DND-41 (cell line): ENCODE results near the gene PSD4.

Experiments
- ATAC-seq: fragments of 200-7000 bp; cut with Tn5 transposase; 3 replicates; pipeline ENCODE4 v1.9.1; 2021; ENCODE audit warnings: low read depth; ENCODE audit not compliant: insufficient read depth
- DNase-seq: peaks from one replicate; pipeline ENCODE4 v3.0.0-alpha.2; 2020
- H2AFZ ChIP-seq: 2 replicates; pipeline ENCODE4 v1.6.0; 2012; ENCODE audit warnings: low read depth, low read length
- H3K27ac ChIP-seq: 2 replicates; pipeline ENCODE4 v1.5.1; 2012; ENCODE audit warnings: low read length, inconsistent platforms
- H3K27me3 ChIP-seq: fragments of 200-600 bp; sonication (generic); 2 replicates; pipeline ENCODE4 v1.6.0; 2012; ENCODE audit warnings: low read length, mild to moderate bottlenecking, inconsistent platforms; ENCODE audit not compliant: insufficient read depth, poor library complexity
- H3K36me3 ChIP-seq: 2 replicates; pipeline ENCODE4 v1.5.1; 2012; ENCODE audit warnings: low read length, inconsistent platforms; ENCODE audit not compliant: insufficient read depth
- H3K4me1 ChIP-seq: 2 replicates; pipeline ENCODE4 v1.5.1; 2012; ENCODE audit warnings: mild to moderate bottlenecking, low read length; ENCODE audit not compliant: insufficient read depth
- H3K4me2 ChIP-seq: 2 replicates; pipeline ENCODE4 v1.6.0; 2012; ENCODE audit warnings: mild to moderate bottlenecking, moderate library complexity, low read length, inconsistent platforms; ENCODE audit not compliant: insufficient read depth
- H3K4me3 ChIP-seq, 2 experiments: fragments of 200-600 bp in 1 of 2; shearing (Covaris generic) in 1 of 2; 2 replicates each; pipeline ENCODE4 v1.5.1; 2012 to 2016; ENCODE audit warnings: inconsistent platforms in 2 of 2, low read length in 2 of 2, mild to moderate bottlenecking in 2 of 2, low read depth in 1 of 2, moderate library complexity in 1 of 2
- H3K79me2 ChIP-seq: 2 replicates; pipeline ENCODE4 v1.6.0; 2012; ENCODE audit warnings: low read length, inconsistent platforms; ENCODE audit not compliant: insufficient read depth
- H3K9ac ChIP-seq: 2 replicates; pipeline ENCODE4 v1.6.0; 2012; ENCODE audit warnings: low read depth, mild to moderate bottlenecking, inconsistent platforms, low read length, moderate library complexity
- H3K9me3 ChIP-seq: 2 replicates; pipeline ENCODE4 v1.5.1; 2012; ENCODE audit warnings: low read length, moderate library complexity, mild to moderate bottlenecking, inconsistent platforms; ENCODE audit not compliant: insufficient read depth, severe bottlenecking
- H4K20me1 ChIP-seq: 2 replicates; pipeline ENCODE4 v1.6.0; 2012; ENCODE audit warnings: low read length; ENCODE audit not compliant: insufficient read depth
- CTCF ChIP-seq: IDR thresholded peaks from 2 replicates; pipeline ENCODE4 v1.5.1; 2012; ENCODE audit warnings: borderline replicate concordance, low read length, moderate library complexity, mild to moderate bottlenecking; ENCODE audit not compliant: poor library complexity, severe bottlenecking; ENCODE audit errors: extremely low read depth
- EZH2 ChIP-seq: IDR thresholded peaks from 3 replicates; pipeline ENCODE4 v1.6.1; 2012; ENCODE audit warnings: borderline replicate concordance, low read depth, mild to moderate bottlenecking, moderate library complexity, low read length, inconsistent platforms; ENCODE audit not compliant: severe bottlenecking

Gene PSD4

GRCh38 chr2:113183703-113184102 lies 9.9 kb downstream of the PSD4 start:
- H3K36me3 ChIP-seq = peaks cover 91% of the 10 kb centered on the region
- H2AFZ ChIP-seq = no peak overlapping the region
- H3K9ac ChIP-seq = no peak overlapping the region
- no peak for TF ChIP-seq CTCF
- TF ChIP-seq EZH2 = no peak
- H3K9me3 ChIP-seq = no peaks in the 10 kb centered on the region
- H3K27me3 ChIP-seq = no peaks in the 10 kb centered on the region
- H3K27ac ChIP-seq = no peak overlapping the region
- H3K79me2 ChIP-seq = peaks cover 80% of the 10 kb centered on the region
- H3K4me1 ChIP-seq = peaks cover 26% of the 10 kb centered on the region
- H3K4me3 ChIP-seq = no peak overlapping the region
- H4K20me1 ChIP-seq = peaks cover 76% of the 10 kb centered on the region
- no peak overlapping the region for H3K4me2 ChIP-seq
- ATAC-seq = no peak
- DNase-seq = no peak

GRCh38 chr2:113184531-113185230 lies 10.9 kb downstream of the PSD4 start:
- no peak overlapping the region for H3K9ac ChIP-seq
- H3K4me3 ChIP-seq = no peak overlapping the region
- H3K4me2 ChIP-seq = no peak overlapping the region
- peaks cover 66% of the 10 kb centered on the region for H4K20me1 ChIP-seq
- TF ChIP-seq EZH2 (no peak), CTCF (no peak)
- no peaks in the 10 kb centered on the region for H3K9me3 ChIP-seq
- peaks cover 20% of the 10 kb centered on the region for H3K4me1 ChIP-seq
- ATAC-seq = no peak
- no peak overlapping the region for H2AFZ ChIP-seq
- peaks cover 90% of the 10 kb centered on the region for H3K36me3 ChIP-seq
- no peaks in the 10 kb centered on the region for H3K27me3 ChIP-seq
- no peak for DNase-seq
- H3K27ac ChIP-seq = no peak overlapping the region
- peaks cover 77% of the 10 kb centered on the region for H3K79me2 ChIP-seq

GRCh38 chr2:113185664-113186432 lies 12.1 kb downstream of the PSD4 start:
- H2AFZ ChIP-seq = no peak overlapping the region
- no peaks in the 10 kb centered on the region for H3K27me3 ChIP-seq
- no peak overlapping the region for H3K27ac ChIP-seq
- H3K4me3 ChIP-seq = no peak overlapping the region
- peaks cover 74% of the 10 kb centered on the region for H3K79me2 ChIP-seq
- no peak overlapping the region for H3K4me2 ChIP-seq
- no peak for DNase-seq
- peaks cover 10% of the 10 kb centered on the region for H3K4me1 ChIP-seq
- no peak for ATAC-seq
- peaks cover 91% of the 10 kb centered on the region for H3K36me3 ChIP-seq
- peaks cover 55% of the 10 kb centered on the region for H4K20me1 ChIP-seq
- no peak overlapping the region for H3K9ac ChIP-seq
- no peaks in the 10 kb centered on the region for H3K9me3 ChIP-seq
- TF ChIP-seq EZH2 (no peak), CTCF (no peak)
